ENCODE data around the gene HES1.

HES1 gene

GRCh38 chr3:194181612-194182529, 45.9 kb downstream of the HES1 start:
- no peaks in the 10 kb centered on the region for H3F3A ChIP-seq (ENCODE audit: insufficient read depth)
- H3K79me2 ChIP-seq (ENCODE audit: insufficient read depth, low read length): no peaks in the 10 kb centered on the region
- H3K9me3 ChIP-seq (ENCODE audit: insufficient read depth, low read length): no peaks in the 10 kb centered on the region
- H4K20me1 ChIP-seq (ENCODE audit: low read depth, low read length): no peaks in the 10 kb centered on the region
- no peak overlapping the region for H3K4me3 ChIP-seq (ENCODE audit: insufficient read depth, low read length, poor library complexity, severe bottlenecking)
- H2AFZ ChIP-seq (ENCODE audit: low read depth, low read length, severe bottlenecking): no peak overlapping the region
- H3K27ac ChIP-seq (ENCODE audit: low read depth, low read length): no peak overlapping the region
- H3K9ac ChIP-seq (ENCODE audit: low read length): no peak overlapping the region
- no peaks in the 10 kb centered on the region for H3K36me3 ChIP-seq (ENCODE audit: low read length)
- H3K9me2 ChIP-seq (replicated peaks; ENCODE audit: insufficient read depth, low read length): no peaks in the 10 kb centered on the region
- no peak overlapping the region for H3K4me2 ChIP-seq (ENCODE audit: low read depth, low read length, poor library complexity, severe bottlenecking)
- TF ChIP-seq, protein P1, sequence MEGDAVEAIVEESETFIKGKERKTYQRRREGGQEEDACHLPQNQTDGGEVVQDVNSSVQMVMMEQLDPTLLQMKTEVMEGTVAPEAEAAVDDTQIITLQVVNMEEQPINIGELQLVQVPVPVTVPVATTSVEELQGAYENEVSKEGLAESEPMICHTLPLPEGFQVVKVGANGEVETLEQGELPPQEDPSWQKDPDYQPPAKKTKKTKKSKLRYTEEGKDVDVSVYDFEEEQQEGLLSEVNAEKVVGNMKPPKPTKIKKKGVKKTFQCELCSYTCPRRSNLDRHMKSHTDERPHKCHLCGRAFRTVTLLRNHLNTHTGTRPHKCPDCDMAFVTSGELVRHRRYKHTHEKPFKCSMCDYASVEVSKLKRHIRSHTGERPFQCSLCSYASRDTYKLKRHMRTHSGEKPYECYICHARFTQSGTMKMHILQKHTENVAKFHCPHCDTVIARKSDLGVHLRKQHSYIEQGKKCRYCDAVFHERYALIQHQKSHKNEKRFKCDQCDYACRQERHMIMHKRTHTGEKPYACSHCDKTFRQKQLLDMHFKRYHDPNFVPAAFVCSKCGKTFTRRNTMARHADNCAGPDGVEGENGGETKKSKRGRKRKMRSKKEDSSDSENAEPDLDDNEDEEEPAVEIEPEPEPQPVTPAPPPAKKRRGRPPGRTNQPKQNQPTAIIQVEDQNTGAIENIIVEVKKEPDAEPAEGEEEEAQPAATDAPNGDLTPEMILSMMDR (IDR thresholded peaks at IDR 0.05; ENCODE audit: insufficient read depth, low read length, poor library complexity, severe bottlenecking): no peak
- TF ChIP-seq EZH2phosphoT487 (conservative IDR thresholded peaks at IDR 0.05; ENCODE audit: low read length): no peak
- no peaks in the 10 kb centered on the region for H3K27me3 ChIP-seq (ENCODE audit: low read length)

- Histone ChIP-seq H3K4me3 (ENCODE audit: insufficient read depth, low read length, poor library complexity, severe bottlenecking) (no peak overlapping the region), H3K4me2 (ENCODE audit: low read depth, low read length, poor library complexity, severe bottlenecking) (no peak overlapping the region), H3K79me2 (ENCODE audit: insufficient read depth, low read length) (no peaks in the 10 kb centered on the region), H3F3A (ENCODE audit: insufficient read depth) (no peaks in the 10 kb centered on the region), H3K36me3 (ENCODE audit: low read length) (no peaks in the 10 kb centered on the region), H3K9ac (ENCODE audit: low read length) (no peak overlapping the region), H3K9me2 (replicated peaks; ENCODE audit: insufficient read depth, low read length) (no peaks in the 10 kb centered on the region), H3K9me3 (ENCODE audit: insufficient read depth, low read length) (no peaks in the 10 kb centered on the region), H2AFZ (ENCODE audit: low read depth, low read length, severe bottlenecking) (no peak overlapping the region), H4K20me1 (ENCODE audit: low read depth, low read length) (no peaks in the 10 kb centered on the region), H3K27ac (ENCODE audit: low read depth, low read length) (no peak overlapping the region), H3K27me3 (ENCODE audit: low read length) (no peaks in the 10 kb centered on the region)
- TF ChIP-seq, protein P1 (IDR thresholded peaks at IDR 0.05; ENCODE audit: insufficient read depth, low read length, poor library complexity, severe bottlenecking): no peak
- TF ChIP-seq EZH2phosphoT487 (conservative IDR thresholded peaks at IDR 0.05; ENCODE audit: low read length): no peak
These were observed 47.3 kb downstream of the HES1 start for GRCh38 chr3:194183271-194183670.

DNA sequence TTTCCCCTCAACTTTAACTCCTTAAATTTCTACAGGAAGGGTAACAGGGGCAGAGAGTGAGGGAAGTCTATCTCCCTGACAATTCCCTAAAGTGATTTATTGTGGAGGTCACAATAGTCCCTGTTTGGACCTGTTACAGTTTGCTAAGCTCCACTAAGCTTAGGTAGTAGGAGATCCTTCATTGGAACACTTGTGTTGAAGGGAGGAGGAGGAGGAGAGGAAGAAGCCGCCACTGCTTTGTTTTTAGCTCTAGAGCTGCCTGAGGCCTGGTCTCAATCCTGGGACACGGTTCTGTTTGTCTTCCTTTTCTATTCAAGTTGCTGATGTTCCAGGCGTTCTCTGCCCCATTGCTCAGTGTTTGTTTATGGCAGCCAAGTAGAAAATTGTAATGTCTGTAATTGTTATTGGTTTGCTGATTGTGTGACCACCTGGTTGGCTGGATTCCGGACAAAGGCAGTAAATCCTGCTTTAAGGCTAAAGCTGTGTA, 48.4 kb downstream of the HES1 start:
- Histone ChIP-seq H3F3A (ENCODE audit: insufficient read depth) (no peaks in the 10 kb centered on the region), H2AFZ (ENCODE audit: low read depth, low read length, severe bottlenecking) (no peak overlapping the region), H4K20me1 (ENCODE audit: low read depth, low read length) (no peaks in the 10 kb centered on the region), H3K36me3 (ENCODE audit: low read length) (no peaks in the 10 kb centered on the region), H3K4me2 (ENCODE audit: low read depth, low read length, poor library complexity, severe bottlenecking) (no peak overlapping the region), H3K4me3 (ENCODE audit: insufficient read depth, low read length, poor library complexity, severe bottlenecking) (no peak overlapping the region), H3K27me3 (ENCODE audit: low read length) (no peaks in the 10 kb centered on the region), H3K9me3 (ENCODE audit: insufficient read depth, low read length) (no peaks in the 10 kb centered on the region), H3K9ac (ENCODE audit: low read length) (no peak overlapping the region), H3K79me2 (ENCODE audit: insufficient read depth, low read length) (no peaks in the 10 kb centered on the region), H3K27ac (ENCODE audit: low read depth, low read length) (no peak overlapping the region), H3K9me2 (replicated peaks; ENCODE audit: insufficient read depth, low read length) (no peaks in the 10 kb centered on the region)
- TF ChIP-seq, protein P1 (IDR thresholded peaks at IDR 0.05; ENCODE audit: insufficient read depth, low read length, poor library complexity, severe bottlenecking): no peak
- no peak for TF ChIP-seq EZH2phosphoT487 (conservative IDR thresholded peaks at IDR 0.05; ENCODE audit: low read length)

Measured in SU-DHL-6 (cell line).